OCI-LY1 (cell line): ENCODE results near the gene GRXCR2.

Experiments
- EZH2 ChIP-seq: fragments of 200-600 bp; sonication (generic), shearing (Covaris generic); IDR thresholded peaks from 2 replicates; pipeline ENCODE4 v1.8.0; 2017; ENCODE audit warnings: borderline replicate concordance, mixed run types, mild to moderate bottlenecking, antibody characterized with exemption, low read length, moderate library complexity, mixed read lengths
- TF ChIP-seq, protein P1 (sequence below): fragments of 200-600 bp; sonication (generic), shearing (Covaris generic); IDR thresholded peaks from 2 replicates; pipeline ENCODE4 v1.5.1; 2017; ENCODE audit warnings: mild to moderate bottlenecking, antibody characterized with exemption, low read length, moderate library complexity, mixed read lengths

GRCh38 chr5:145908206-145908960 is 35.6 kb upstream of the GRXCR2 start:
- no peak for TF ChIP-seq EZH2
- TF ChIP-seq, protein P1, sequence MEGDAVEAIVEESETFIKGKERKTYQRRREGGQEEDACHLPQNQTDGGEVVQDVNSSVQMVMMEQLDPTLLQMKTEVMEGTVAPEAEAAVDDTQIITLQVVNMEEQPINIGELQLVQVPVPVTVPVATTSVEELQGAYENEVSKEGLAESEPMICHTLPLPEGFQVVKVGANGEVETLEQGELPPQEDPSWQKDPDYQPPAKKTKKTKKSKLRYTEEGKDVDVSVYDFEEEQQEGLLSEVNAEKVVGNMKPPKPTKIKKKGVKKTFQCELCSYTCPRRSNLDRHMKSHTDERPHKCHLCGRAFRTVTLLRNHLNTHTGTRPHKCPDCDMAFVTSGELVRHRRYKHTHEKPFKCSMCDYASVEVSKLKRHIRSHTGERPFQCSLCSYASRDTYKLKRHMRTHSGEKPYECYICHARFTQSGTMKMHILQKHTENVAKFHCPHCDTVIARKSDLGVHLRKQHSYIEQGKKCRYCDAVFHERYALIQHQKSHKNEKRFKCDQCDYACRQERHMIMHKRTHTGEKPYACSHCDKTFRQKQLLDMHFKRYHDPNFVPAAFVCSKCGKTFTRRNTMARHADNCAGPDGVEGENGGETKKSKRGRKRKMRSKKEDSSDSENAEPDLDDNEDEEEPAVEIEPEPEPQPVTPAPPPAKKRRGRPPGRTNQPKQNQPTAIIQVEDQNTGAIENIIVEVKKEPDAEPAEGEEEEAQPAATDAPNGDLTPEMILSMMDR: no peak
